Measurements from ENCODE around the gene MCC. TPM values are rescaled to one million over a fixed set of nuclear protein-coding genes. Genes with fewer than 3 reads are reported as not detected.
A peak's percentile ranks its signal among the peaks of the same experiment; 100 is the strongest.

Gene MCC
- total and polyA plus RNA-seq, 2 experiments from 2014 or later, result 3.4 to 8.8 TPM

- Histone ChIP-seq H3K36me3 (ENCODE audit: low read depth) (no peaks in the 10 kb centered on the region), H3K4me3 (no peak overlapping the region), H3K4me1 (ENCODE audit: insufficient read depth) (peaks cover 12% of the 10 kb centered on the region; the same call in 1 of the 2 replicates), H2AFZ (no peak overlapping the region), H4K20me1 (ENCODE audit: insufficient read depth) (no peaks in the 10 kb centered on the region), H3K27ac (no peak overlapping the region), H3K79me2 (ENCODE audit: insufficient read depth) (no peaks in the 10 kb centered on the region), H3K27me3 (replicated peaks; ENCODE audit: insufficient read depth) (no peaks in the 10 kb centered on the region), H3K4me2 (ENCODE audit: unreplicated experiment) (no peak overlapping the region), H3F3A (ENCODE audit: insufficient read depth) (no peaks in the 10 kb centered on the region), H3K9me2 (ENCODE audit: insufficient read depth) (no peaks in the 10 kb centered on the region), H3K9me3 (ENCODE audit: low read depth) (no peaks in the 10 kb centered on the region), H3K9ac (no peak overlapping the region)
- TF ChIP-seq EZH2phosphoT487 (IDR thresholded peaks at IDR 0.05; ENCODE audit: insufficient read depth, low read depth) (no peak), EZH2 (IDR thresholded peaks at IDR 0.05; ENCODE audit: insufficient read depth, poor library complexity, severe bottlenecking) (no peak)
- in situ Hi-C loops (cut with MboI), result loop anchor here (10.0 kb wide), 1 partner anchor 128 kb away; no protein-coding TSS in a partner anchor
- 86 to 89% methylated on average over 3 of the region's 3 CpGs for WGBS, 2 experiments (ENCODE audit: low coverage in 1 of 2, low lambda C conversion rate in 2 of 2, missing lambda C conversion rate in 2 of 2)
- no peak for DNase-seq
These were observed 111.6 kb downstream of the MCC start for GRCh38 chr5:113376640-113377039.

DNA sequence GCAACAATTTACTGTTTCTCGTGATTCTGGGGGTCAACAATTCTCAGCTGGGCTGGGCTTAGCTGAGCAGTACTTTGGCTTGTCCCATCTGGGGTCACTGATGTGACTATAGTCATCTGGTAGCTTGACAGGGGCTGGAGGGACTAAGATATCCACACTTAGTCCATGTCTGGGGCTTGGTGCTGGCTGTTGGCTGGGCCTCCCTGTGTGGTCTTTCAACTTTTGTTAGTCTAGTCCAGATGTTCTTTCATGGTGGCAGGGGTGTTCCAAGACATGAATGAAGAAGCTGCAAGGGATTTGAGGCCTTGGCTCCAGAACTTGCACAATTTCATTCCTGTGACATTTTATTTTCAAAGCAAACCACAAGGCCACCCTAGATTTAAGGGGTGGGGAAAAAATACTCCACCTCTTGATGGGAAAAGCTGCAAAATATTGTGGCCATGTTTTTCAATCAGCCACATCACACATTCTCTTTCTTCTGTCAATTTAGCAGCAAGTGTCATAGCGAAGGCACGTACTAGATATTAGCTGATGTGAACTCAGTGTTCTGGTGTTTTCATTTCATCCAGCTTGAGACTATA lies 112.7 kb downstream of the MCC start:
- H3K9me2 ChIP-seq (ENCODE audit: insufficient read depth), result no peaks in the 10 kb centered on the region
- H3K9ac ChIP-seq, result no peak overlapping the region
- 0 out of 2 replicates have a peak, but pooled peaks cover 4% of the 10 kb centered on the region for H3K4me1 ChIP-seq (ENCODE audit: insufficient read depth)
- H3K4me3 ChIP-seq, result no peak overlapping the region
- no peaks in the 10 kb centered on the region for H3F3A ChIP-seq (ENCODE audit: insufficient read depth)
- no peak overlapping the region for H2AFZ ChIP-seq
- 45 to 53% methylated on average over 3 of the region's 3 CpGs for WGBS, 2 experiments (ENCODE audit: low coverage in 1 of 2, low lambda C conversion rate in 2 of 2, missing lambda C conversion rate in 2 of 2)
- in situ Hi-C loops (cut with MboI), result loop anchor here (10.0 kb wide), 1 partner anchor 129 kb away; no protein-coding TSS in a partner anchor
- no peaks in the 10 kb centered on the region for H3K36me3 ChIP-seq (ENCODE audit: low read depth)
- H4K20me1 ChIP-seq (ENCODE audit: insufficient read depth), result no peaks in the 10 kb centered on the region
- H3K9me3 ChIP-seq (ENCODE audit: low read depth), result no peaks in the 10 kb centered on the region
- no peak for TF ChIP-seq EZH2 (IDR thresholded peaks at IDR 0.05; ENCODE audit: insufficient read depth, poor library complexity, severe bottlenecking)
- no peak for TF ChIP-seq EZH2phosphoT487 (IDR thresholded peaks at IDR 0.05; ENCODE audit: insufficient read depth, low read depth)
- H3K4me2 ChIP-seq (ENCODE audit: unreplicated experiment), result no peak overlapping the region
- no peak overlapping the region for H3K27ac ChIP-seq
- H3K79me2 ChIP-seq (ENCODE audit: insufficient read depth), result no peaks in the 10 kb centered on the region
- H3K27me3 ChIP-seq (replicated peaks; ENCODE audit: insufficient read depth), result no peaks in the 10 kb centered on the region
- no peak for DNase-seq

GRCh38 chr5:113373426-113373825 lies 114.8 kb downstream of the MCC start:
- Histone ChIP-seq H3K27me3 (replicated peaks; ENCODE audit: insufficient read depth) (no peaks in the 10 kb centered on the region), H3K9me2 (ENCODE audit: insufficient read depth) (no peaks in the 10 kb centered on the region), H4K20me1 (ENCODE audit: insufficient read depth) (no peaks in the 10 kb centered on the region), H3K9me3 (ENCODE audit: low read depth) (no peaks in the 10 kb centered on the region), H2AFZ (no peak overlapping the region), H3K79me2 (ENCODE audit: insufficient read depth) (no peaks in the 10 kb centered on the region), H3K4me2 (ENCODE audit: unreplicated experiment) (no peak overlapping the region), H3K4me3 (no peak overlapping the region), H3F3A (ENCODE audit: insufficient read depth) (no peaks in the 10 kb centered on the region), H3K36me3 (ENCODE audit: low read depth) (no peaks in the 10 kb centered on the region), H3K9ac (no peak overlapping the region), H3K27ac (no peak overlapping the region), H3K4me1 (ENCODE audit: insufficient read depth) (0 out of 2 replicates have a peak, but pooled peaks cover 4% of the 10 kb centered on the region)
- no peak for DNase-seq
- TF ChIP-seq EZH2phosphoT487 (IDR thresholded peaks at IDR 0.05; ENCODE audit: insufficient read depth, low read depth) (no peak), EZH2 (IDR thresholded peaks at IDR 0.05; ENCODE audit: insufficient read depth, poor library complexity, severe bottlenecking) (no peak)
- 96 to 98% methylated on average over 3 of the region's 3 CpGs for WGBS, 2 experiments (ENCODE audit: low coverage in 1 of 2, low lambda C conversion rate in 2 of 2, missing lambda C conversion rate in 2 of 2)
- in situ Hi-C loops (cut with MboI), result loop anchor here (10.0 kb wide), 1 partner anchor 131 kb away; no protein-coding TSS in a partner anchor

GRCh38 chr5:113371721-113372196 lies 116.5 kb downstream of the MCC start:
- H3K27me3 ChIP-seq (replicated peaks; ENCODE audit: insufficient read depth), result no peaks in the 10 kb centered on the region
- no peaks in the 10 kb centered on the region for H3K9me3 ChIP-seq (ENCODE audit: low read depth)
- H3K9me2 ChIP-seq (ENCODE audit: insufficient read depth), result no peaks in the 10 kb centered on the region
- H3K27ac ChIP-seq, result no peak overlapping the region
- no peak overlapping the region for H3K9ac ChIP-seq
- 17 to 27% methylated on average over 2 of the region's 2 CpGs for WGBS, 2 experiments (ENCODE audit: low coverage in 1 of 2, low lambda C conversion rate in 2 of 2, missing lambda C conversion rate in 2 of 2)
- H3K36me3 ChIP-seq (ENCODE audit: low read depth), result no peaks in the 10 kb centered on the region
- in situ Hi-C loops (cut with MboI), result loop anchor here (10.0 kb wide), 1 partner anchor 133 kb away; no protein-coding TSS in a partner anchor
- H4K20me1 ChIP-seq (ENCODE audit: insufficient read depth), result no peaks in the 10 kb centered on the region
- peak; percentile 12 for DNase-seq
- TF ChIP-seq EZH2phosphoT487 (IDR thresholded peaks at IDR 0.05; ENCODE audit: insufficient read depth, low read depth) (no peak), EZH2 (IDR thresholded peaks at IDR 0.05; ENCODE audit: insufficient read depth, poor library complexity, severe bottlenecking) (no peak)
- H3K4me2 ChIP-seq (ENCODE audit: unreplicated experiment), result no peak overlapping the region
- H2AFZ ChIP-seq, result no peak overlapping the region
- no peaks in the 10 kb centered on the region for H3F3A ChIP-seq (ENCODE audit: insufficient read depth)
- 0 out of 2 replicates have a peak, but pooled peaks cover 4% of the 10 kb centered on the region for H3K4me1 ChIP-seq (ENCODE audit: insufficient read depth)
- no peak overlapping the region for H3K4me3 ChIP-seq
- H3K79me2 ChIP-seq (ENCODE audit: insufficient read depth), result no peaks in the 10 kb centered on the region
